ENCODE results near the gene CST3. TPM values are rescaled to one million over a fixed set of nuclear protein-coding genes. Genes with fewer than 3 reads are reported as not detected.
"Not testable (repeated sequence)": the region's sequence is repeated elsewhere in the genome, so short reads cannot be mapped to it uniquely, and the experiment has no call there.

The CST3 gene
- total RNA-seq, 2 donors from 2014 or later = 1,234 to 1,451 TPM

DNA sequence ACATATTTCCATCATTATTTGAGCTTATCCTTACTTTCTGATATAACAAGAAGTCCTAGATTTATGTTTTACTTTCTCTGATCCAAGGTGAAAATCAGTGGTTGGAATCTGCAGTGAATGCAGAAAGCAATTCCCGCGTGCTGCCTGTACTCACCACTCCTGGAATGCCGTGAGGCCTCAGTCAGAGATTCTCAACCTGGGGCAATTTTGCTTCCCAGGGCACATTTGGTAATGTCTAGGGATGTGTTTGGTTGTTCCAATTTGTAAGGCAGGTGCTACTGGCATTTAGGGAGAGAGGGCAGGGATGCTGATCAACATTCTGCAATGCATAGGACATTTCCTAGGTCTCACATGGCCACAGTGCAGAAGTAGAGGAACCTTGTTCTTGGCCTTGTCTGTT, 27.2 kb upstream of the CST3 start:
- intact Hi-C loops (cut with DNase I) = no loop called here
- no peak for DNase-seq (ENCODE audit: low spot score)

DNA sequence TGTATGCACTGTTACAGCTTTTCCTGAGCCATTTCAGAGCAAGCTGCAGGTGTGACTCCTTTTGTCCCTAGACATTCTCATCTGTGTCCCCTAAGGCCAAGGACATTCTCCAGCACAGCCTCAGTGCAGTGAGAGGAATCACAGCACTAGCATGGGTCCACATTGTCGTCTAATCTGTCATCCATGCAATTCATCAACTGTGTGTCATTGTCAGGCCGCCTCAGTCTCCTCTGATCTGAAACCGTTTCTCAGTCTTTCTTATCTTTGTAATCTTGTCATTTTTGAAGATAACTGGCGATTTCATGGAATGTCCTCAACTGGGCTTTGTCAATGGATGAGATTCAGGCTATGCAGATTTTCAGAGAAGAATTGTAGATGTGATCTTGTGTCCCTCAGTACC, 26.3 kb upstream of the CST3 start:
- intact Hi-C loops (cut with DNase I); DNase-seq (ENCODE audit: low spot score): not testable (repeated sequence)

DNA sequence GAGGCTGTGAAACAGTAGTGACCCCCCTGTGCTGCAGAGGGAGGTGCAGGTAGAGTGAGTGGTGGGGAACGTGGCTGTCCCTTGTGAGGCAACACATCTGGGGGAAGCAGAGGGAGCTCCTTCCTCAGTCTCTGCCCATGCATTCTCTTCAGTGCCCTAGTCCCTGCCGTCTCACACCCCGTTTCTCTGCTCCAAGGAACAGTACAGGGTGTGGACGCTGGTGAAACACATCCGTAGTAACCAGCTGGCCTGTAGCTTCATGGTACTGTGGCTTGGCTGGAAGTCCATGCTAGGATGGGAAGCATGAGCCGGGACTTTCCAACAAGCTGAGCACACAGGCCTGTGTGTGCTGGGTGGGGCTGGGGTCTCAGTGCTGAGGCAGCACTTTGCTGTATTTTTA, 25.4 kb upstream of the CST3 start:
- no peak for DNase-seq (ENCODE audit: low spot score)
- intact Hi-C loops (cut with DNase I) = no loop called here

DNA sequence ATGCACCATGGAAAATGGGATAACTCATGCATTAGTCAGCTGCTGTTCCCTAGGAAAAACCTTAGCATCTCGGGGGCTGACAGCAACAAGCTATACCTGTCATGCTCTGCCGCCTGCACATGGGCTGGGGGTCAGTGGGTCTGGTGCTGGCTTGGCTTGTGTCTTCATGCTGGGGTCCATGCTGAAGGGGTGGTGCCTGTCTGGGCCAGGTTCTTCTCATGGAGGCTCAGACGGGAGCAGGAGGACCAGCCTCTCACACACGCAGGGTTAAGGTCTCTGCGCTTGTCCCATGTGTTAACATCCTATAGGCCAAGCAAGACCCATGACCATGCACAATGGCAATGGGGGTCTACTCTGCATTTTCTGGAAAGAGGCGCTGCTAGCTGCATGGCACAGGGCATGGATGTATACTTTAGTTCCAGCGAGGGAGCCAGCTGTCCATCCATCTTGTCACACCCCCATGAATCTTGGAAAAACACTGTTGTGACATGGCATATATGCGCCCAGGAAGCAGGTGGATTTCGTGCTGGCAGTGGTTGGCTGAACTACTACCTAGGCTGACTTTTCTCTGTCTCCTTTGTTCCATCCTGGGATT, 24.6 kb upstream of the CST3 start:
- intact Hi-C loops (cut with DNase I) = no loop called here
- no peak for DNase-seq (ENCODE audit: low spot score)

DNA sequence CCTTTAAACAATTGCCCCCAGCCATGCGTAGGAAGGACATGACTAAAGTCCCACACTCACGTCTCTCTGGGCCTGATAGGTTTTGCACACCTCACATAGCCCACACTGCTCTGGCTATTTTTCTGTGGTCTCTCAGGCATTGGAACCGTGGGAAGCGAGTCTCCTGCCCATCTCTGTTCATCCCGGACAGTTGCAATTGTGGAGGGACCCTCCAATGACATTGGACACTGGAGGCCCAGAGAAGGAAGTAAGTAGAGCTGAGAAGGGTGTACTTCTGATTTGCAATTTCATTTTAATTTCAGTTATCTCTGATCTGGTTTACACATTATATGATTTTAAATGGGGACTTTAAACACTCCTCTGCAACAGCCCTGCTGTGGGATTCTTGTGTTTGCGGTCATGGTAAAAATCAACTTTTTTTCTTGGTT, 23.3 kb upstream of the CST3 start:
- DNase-seq (ENCODE audit: low spot score) = no peak
- intact Hi-C loops (cut with DNase I) = no loop called here

DNA sequence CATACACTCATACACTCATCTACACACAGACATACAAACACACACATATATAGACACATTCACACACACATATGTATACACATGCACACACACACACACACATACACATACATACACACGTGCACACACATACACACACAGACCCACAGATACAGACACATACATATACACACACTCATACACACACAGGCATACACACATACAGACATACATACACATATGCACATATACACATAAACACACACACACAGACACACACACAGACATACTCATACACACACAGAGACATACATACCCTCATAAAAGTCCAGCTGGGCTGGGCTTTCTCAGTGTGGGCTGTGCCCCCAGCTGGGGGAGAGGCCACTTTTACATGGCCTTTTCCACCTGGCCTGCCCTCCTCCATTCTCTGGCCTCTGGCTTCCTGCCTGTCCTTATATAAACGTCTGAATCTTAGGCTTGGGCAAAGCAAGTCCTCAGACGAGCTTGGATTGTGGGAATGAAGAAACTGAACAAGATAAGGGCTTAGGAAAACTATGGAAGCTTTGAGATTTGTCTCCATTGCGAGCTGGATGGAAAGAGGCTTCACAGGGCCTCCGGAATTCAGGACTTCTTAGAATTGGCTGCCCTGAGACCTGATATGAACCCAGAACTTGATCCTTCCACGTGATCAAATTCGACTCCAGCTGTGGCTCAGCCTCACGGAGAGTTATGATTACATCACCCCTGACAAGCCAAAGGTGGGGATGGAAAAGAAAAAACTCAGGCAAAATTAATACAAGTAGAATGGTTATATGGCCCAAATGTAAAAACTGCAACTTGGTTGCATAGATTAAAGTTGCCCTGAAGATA, 22.5 kb upstream of the CST3 start:
- intact Hi-C loops (cut with DNase I) = no loop called here

DNA sequence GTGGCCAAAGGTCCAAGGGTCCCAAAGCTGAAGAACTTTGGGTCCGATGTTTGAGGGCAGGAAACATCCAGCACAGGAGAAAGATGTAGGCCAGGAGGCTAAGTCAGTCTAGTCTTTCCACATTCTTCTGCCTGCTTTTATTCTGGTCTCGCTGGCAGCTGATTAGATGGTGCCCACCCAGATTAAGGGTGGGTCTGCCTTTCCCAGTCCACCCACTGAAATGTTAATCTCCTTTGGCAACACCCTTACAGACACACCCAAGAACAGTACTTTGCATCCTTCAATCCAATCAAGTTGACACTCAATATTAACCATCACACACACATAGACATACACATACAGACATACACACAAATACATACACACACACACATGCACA, 21.8 kb upstream of the CST3 start:
- DNase-seq (ENCODE audit: low spot score); intact Hi-C loops (cut with DNase I): not testable (repeated sequence)

More for the DNA sequence above, 22.5 kb upstream of the CST3 start:
- no peak for DNase-seq (ENCODE audit: low spot score)

DNA sequence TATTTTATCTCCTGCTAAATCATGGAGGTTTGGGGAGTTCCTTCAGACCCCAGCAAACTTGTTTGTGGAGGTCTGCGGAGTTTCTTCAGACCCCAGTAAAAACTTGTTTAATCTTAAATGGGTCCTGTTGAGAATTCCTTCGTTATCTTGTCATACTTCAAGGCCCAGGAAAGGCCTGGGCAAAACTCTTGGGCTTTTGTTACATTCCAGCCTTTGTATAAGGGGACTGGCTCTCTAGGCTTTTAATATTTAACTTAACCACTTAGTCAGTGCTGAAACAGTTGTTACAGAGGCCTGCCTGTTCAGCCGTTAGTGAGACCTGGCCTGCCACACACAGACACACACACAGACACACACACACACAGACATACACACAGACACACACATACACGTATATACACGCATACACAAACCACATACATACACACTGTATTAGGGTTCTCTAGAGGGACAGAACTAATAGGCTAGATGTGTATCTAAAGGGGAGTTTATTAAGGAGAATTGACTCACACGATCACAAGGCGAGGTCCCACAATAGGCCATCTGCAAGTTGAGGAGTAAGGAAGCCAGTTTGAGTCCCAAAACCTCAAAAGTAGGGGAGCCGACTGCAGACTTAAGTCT, 21.3 kb upstream of the CST3 start:
- intact Hi-C loops (cut with DNase I) = no loop called here
- no peak for DNase-seq (ENCODE audit: low spot score)

DNA sequence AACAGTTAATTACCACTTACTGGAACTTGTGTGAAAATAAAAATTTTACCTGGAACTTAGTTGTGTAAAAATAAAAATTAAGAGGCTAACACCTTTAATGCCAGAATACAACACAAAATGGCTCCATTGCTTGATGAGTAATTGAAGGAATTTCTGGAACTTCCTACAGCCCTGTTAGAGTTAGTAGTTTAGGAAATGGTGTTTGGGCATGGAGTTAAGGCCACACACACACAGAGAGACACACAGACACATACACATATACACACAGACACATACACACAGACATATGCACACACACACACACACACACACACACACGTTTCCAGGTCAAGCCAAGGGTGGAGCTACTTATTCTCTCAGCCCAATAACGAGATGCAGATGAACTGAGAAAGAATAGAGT, 20.6 kb upstream of the CST3 start:
- intact Hi-C loops (cut with DNase I) = no loop called here

DNA sequence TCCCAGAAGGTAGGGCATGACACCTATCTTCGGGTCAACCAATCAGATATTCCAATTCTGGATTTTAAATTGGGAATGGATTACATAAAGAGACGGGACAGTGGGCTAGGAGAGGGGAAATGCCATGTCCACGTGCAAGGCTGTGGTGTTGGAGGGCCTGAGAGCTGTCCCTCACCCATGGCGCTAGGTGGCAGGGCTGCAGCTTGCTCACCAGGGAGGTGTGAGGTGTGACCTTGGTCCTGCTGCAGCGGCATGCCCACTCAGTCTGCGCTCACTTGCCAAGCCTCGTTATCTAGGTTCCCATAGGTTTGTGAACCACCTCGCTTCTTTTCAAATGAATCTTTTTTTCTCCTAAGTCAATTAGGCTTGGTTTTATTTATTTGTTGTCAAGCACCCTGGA, 19.4 kb upstream of the CST3 start:
- intact Hi-C loops (cut with DNase I) = no loop called here
- no peak for DNase-seq (ENCODE audit: low spot score)

More for the DNA sequence above, 20.6 kb upstream of the CST3 start:
- DNase-seq (ENCODE audit: low spot score) = no peak

DNA sequence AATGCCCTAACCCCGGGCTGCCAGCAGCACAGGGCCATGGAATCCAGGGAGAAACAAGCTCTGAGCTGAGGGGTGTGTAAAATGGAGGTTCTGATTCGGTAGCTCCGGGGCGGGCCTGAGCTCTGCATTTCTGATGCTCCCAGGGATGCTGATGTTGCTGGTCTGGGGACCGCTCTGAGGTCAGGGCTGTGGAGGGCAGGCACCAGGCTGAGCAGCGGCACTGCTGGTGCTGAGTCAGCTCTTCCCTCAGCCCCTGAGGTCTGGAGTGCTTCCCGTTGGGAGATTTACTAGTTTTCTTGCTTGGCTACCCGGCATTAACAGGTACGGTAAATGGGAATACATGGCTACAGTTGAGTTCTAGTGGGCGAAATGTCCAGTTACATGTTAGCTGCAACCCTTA, 18.6 kb upstream of the CST3 start:
- intact Hi-C loops (cut with DNase I) = no loop called here

DNA sequence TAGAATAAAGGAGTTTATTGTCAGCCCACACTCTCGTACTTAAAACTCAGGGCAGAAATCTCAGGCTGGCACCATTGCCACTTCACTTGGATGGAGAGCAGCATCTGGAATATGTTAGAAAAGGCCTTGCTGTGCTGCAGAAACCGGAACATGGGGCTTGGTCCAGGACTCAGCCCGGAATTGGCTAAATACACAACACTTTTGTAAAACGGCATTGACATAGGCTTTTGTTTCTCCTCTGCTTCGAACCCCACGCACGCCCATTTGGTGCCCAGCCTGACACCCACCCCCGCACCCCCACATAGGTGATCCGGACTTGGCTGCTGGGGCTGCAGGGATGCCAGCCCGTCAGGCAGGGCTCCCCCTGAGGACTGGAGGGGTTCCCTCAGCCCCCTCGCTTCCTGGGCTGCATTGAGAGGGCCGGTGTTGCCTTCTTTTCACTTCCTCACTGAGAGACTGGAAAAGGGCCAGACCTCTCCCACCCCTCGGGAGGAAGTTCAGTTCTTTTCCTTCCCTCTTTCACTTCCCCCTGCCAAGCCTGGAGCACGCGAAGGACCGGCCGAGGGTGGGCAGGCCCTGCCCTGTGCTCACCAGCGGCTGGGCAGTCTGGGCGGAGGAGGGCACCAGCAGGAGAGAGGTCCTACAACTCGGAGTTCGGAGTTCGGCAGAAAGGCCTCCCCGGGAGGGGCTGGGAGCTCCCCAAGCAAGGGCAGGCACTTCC, 17.9 kb upstream of the CST3 start:
- intact Hi-C loops (cut with DNase I) = loop anchor here in 1 of 2 donors (2.0 kb wide), 1 partner anchor 311 kb away; no protein-coding TSS in a partner anchor

More for the DNA sequence above, 18.6 kb upstream of the CST3 start:
- no peak for DNase-seq (ENCODE audit: low spot score)

DNA sequence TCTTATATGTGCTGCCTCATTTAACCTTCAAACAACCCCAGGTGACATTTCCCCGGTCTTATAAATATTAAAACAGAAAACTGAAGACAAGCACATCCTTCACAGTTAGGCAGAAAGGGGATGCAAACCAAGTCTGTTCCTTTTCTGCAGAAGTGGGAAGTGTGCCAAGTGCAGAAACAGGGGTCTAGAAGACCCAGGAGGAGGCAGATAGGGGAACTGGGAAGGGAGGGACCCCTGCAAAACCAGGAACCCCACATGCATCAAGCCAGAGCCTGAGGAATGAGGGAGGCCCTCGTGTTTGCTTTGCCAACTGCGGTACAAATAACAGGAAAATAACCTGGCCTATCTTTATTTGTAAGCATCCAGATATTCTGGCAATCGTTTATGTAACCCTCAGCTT, 17.0 kb upstream of the CST3 start:
- intact Hi-C loops (cut with DNase I) = loop anchor here in 1 of 2 donors (2.0 kb wide), 1 partner anchor 312 kb away; no protein-coding TSS in a partner anchor
- DNase-seq (ENCODE audit: low spot score) = no peak

More for the DNA sequence above, 17.9 kb upstream of the CST3 start:
- DNase-seq (ENCODE audit: low spot score) = peak; percentile 91

DNA sequence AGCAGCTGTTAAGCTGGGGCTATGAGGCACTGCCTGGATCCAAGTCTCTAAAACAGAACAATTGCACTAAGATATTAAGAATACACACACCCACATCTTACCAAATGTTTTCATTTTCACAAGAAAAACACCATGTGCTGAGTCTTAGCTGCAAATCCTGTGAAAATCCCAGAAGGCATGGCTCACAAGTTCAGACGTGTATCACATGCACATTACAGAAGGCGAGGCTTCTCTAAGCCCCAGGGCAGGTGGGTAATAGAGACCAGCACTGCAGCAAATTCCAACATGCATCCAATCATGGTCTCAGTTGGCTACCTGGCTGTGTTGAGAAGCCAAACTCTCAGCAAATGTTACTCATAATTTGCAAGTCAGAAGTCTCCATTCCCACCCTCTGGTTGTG, 16.2 kb upstream of the CST3 start:
- intact Hi-C loops (cut with DNase I) = loop anchor here in 1 of 2 donors (2.0 kb wide), 1 partner anchor 313 kb away; no protein-coding TSS in a partner anchor
- no peak for DNase-seq (ENCODE audit: low spot score)

DNA sequence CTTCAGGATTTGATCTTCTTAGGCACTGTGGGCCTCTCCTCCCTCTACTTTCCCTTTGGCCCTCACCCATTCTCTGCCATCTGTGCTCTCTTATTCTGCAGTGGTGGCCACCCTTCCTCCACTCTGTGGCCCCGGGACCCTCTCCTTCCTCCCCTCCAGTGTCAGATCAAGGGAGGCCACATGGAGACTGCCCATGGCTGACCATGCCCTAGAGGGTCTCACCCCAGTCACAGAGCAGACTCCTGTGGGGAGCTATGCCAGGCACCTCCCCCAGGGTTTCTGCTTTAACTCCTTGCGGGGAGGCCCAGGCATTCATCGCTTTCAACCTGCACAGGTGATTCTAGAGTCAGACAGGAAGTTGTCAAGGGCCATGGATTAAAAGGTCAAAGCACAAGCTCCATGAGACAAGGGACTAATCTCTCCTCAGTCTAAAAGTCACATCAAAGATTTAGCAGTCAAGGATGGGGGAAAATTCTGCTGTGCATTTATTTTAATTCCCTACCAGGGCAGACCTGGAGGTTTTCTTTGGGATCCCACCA, 15.7 kb upstream of the CST3 start:
- DNase-seq (ENCODE audit: low spot score) = no peak
- intact Hi-C loops (cut with DNase I) = no loop called here

DNA sequence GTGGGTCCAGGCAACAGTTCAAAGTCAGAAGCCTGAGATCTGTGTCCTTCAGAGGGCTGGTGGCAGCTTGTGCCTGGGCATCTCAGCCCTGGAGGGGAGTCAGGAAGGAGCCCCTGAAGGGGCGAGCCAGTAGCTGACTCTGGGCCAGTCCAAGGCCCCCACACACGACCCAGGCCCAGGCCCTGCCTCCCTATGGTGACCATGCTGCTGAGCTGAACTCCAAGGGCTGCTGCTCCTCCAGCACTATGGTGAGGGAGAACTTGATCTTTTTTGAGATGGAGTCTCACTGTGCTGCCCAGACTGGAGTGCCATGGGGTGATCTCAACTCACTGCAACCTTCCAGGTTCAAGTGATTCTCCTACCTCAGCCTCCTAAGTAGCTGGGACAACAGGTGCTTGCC, 15.2 kb upstream of the CST3 start:
- no peak for DNase-seq (ENCODE audit: low spot score)
- intact Hi-C loops (cut with DNase I) = no loop called here

DNA sequence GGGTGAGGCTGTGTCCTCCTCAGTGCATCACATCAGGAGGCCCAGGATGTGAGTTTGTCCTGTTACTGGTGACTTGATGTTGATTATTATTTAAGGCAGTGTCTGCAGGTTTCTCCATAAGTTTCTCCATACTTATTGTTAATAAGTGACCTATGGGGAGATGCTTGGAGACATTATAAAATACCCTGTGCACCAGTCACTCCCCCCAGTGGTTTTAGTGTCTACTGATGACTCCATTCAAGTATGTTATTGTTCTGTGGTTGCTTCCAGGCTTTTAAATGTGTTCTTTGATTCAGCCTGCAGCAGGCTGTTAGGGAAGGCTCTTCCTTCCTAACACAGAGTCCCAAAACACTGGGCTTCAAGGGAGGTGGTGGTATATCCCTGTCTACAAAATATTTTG, 14.6 kb upstream of the CST3 start:
- DNase-seq (ENCODE audit: low spot score) = no peak
- intact Hi-C loops (cut with DNase I) = no loop called here

DNA sequence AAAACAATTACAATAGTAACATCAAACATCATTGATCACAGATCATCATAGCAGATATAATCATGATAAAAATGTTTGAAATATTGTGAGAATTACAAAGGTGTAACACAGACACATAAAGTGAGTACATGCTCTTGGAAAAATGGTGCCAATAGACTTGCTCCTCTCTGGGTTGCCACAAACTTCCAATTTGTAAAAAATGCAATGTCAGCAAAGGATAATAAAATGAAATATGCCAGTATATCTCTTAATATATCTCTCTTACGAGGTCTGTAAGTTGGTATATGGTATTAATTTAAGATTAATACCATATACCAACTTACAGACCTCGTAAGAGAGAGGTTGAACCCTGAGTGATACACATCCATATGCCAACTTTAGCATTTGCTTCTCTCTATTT, 13.4 kb upstream of the CST3 start:
- intact Hi-C loops (cut with DNase I) = no loop called here
- no peak for DNase-seq (ENCODE audit: low spot score)

DNA sequence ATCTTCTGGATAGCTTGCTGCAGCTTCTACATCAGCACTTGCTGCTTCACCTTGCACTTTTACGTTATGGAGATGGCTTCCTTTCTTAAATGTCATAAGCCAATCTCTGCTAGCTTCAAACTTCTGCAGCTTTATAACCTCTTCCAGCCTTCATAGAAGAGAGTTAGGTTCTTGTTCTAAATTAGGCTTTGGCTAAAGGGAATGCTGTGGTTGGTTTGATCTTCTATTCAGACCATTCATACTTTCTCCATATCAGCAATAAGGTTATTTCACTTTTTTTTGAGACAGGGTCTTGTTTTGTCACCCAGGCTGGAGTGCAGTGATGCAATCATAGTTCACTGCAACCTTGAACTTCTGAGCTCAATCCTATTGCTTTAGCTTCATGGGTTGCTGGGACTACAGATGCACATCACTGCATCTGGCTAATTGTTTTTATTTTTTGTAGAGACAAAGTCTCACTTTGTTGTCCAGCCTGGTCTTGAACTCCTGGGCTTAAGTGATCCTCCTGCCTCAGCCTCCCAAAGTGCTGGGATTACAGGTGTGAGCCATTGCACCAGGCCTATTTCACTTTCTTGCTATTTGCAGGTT, 12.2 kb upstream of the CST3 start:
- no peak for DNase-seq (ENCODE audit: low spot score)
- intact Hi-C loops (cut with DNase I) = no loop called here

Measured in posterior vena cava (tissue), 2 donors.